Measurements from ENCODE around the gene ABHD6.
"Not testable (repeated sequence)": the region's sequence is repeated elsewhere in the genome, so short reads cannot be mapped to it uniquely, and the experiment has no call there.

Gene ABHD6

GRCh38 chr3:58237238-58237940 is at the start of gene ABHD6:
Gene ABHD6, plus strand, starts transcription at chr3:58237792. Its CDS starts 18,795 bp downstream, at chr3:58256587.
- DNase-seq: no peak

- DNase-seq: no peak
These were observed 49.4 kb upstream of the ABHD6 start for GRCh38 chr3:58188173-58188564.

GRCh38 chr3:58188921-58189451 is 48.6 kb upstream of the ABHD6 start:
- no peak for DNase-seq

GRCh38 chr3:58189691-58190090 is 47.9 kb upstream of the ABHD6 start:
- DNase-seq: no peak

- no peak for DNase-seq
These were observed 47.3 kb upstream of the ABHD6 start for GRCh38 chr3:58190291-58190690.

- DNase-seq: no peak
These were observed 46.7 kb upstream of the ABHD6 start for GRCh38 chr3:58190882-58191281.

GRCh38 chr3:58191361-58191991 is 46.1 kb upstream of the ABHD6 start:
- no peak for DNase-seq

- DNase-seq: no peak
These were observed 45.5 kb upstream of the ABHD6 start for GRCh38 chr3:58192069-58192468.

- DNase-seq: no peak
These were observed 43.7 kb upstream of the ABHD6 start for GRCh38 chr3:58193682-58194407.

GRCh38 chr3:58197588-58197987 is 40.0 kb upstream of the ABHD6 start:
- DNase-seq: no peak

GRCh38 chr3:58198362-58198761 is 39.2 kb upstream of the ABHD6 start:
- DNase-seq: no peak

- DNase-seq: no peak
These were observed 38.8 kb upstream of the ABHD6 start for GRCh38 chr3:58198804-58199203.

- DNase-seq: no peak
These were observed 37.4 kb upstream of the ABHD6 start for GRCh38 chr3:58200121-58200709.

- DNase-seq: no peak
These were observed 36.7 kb upstream of the ABHD6 start for GRCh38 chr3:58200846-58201355.

- DNase-seq: not testable (repeated sequence)
These were observed 36.1 kb upstream of the ABHD6 start for GRCh38 chr3:58201451-58201850.

GRCh38 chr3:58202917-58203360 is 34.7 kb upstream of the ABHD6 start:
- DNase-seq: no peak

GRCh38 chr3:58203541-58203940 is 34.1 kb upstream of the ABHD6 start:
- no peak for DNase-seq

- no peak for DNase-seq
These were observed 32.9 kb upstream of the ABHD6 start for GRCh38 chr3:58204720-58205119.

GRCh38 chr3:58205981-58206380 is 31.6 kb upstream of the ABHD6 start:
- DNase-seq: no peak

- no peak for DNase-seq
These were observed 31.1 kb upstream of the ABHD6 start for GRCh38 chr3:58206406-58207011.

- no peak for DNase-seq
These were observed 29.6 kb upstream of the ABHD6 start for GRCh38 chr3:58207954-58208353.

- DNase-seq: no peak
These were observed 27.7 kb upstream of the ABHD6 start for GRCh38 chr3:58209933-58210332.
